Activated CD4-positive, alpha-beta T cell treated with anti-CD3 and anti-CD28 coated beads, Interleukin-2, amount 10 ng/mL, durations not matched to agents 7 days and 5 days (primary cell): ENCODE measurements around the gene CAMSAP2. TPM values are rescaled to one million over a fixed set of nuclear protein-coding genes. Genes with fewer than 3 reads are reported as not detected.

Source experiments
- CTCF ChIA-PET: fragments of 350-600 bp; sonication (Branson Sonifier 250); formaldehyde crosslinking; loops from one replicate; lab custom pipeline; 2021; ENCODE audit warnings: antibody characterized with exemption; lab: Charles Lee
- POLR2A ChIA-PET: fragments of 350-600 bp; sonication (Branson Sonifier 250); formaldehyde crosslinking; loops from one replicate; lab custom pipeline; 2021; ENCODE audit warnings: antibody characterized with exemption; lab: Charles Lee
- DNase-seq: peaks from one replicate; pipeline ENCODE4 v3.0.0-alpha.2; 2020
- H3K27ac Mint-ChIP-seq: one replicate; pipeline ENCODE4 v1.8.0; 2021; ENCODE audit warnings: mild to moderate bottlenecking, moderate library complexity, mixed read lengths
- H3K27me3 Mint-ChIP-seq: one replicate; pipeline ENCODE4 v1.8.0; 2021; ENCODE audit warnings: mixed read lengths
- H3K36me3 Mint-ChIP-seq: one replicate; pipeline ENCODE4 v1.8.0; 2021; ENCODE audit warnings: low read depth, mixed read lengths
- H3K4me1 Mint-ChIP-seq: one replicate; pipeline ENCODE4 v1.8.0; 2021; ENCODE audit warnings: mixed read lengths
- H3K4me3 Mint-ChIP-seq: one replicate; pipeline ENCODE4 v1.8.0; 2021; ENCODE audit warnings: mild to moderate bottlenecking, moderate library complexity, mixed read lengths
- H3K9me3 Mint-ChIP-seq: one replicate; pipeline ENCODE4 v1.8.0; 2021; ENCODE audit warnings: mixed read lengths
- total RNA-seq, 2 experiments: library from RNA; stranded (reverse); gene quantifications; one replicate each; pipeline ENCODE4 v1.2.3, GENCODE V29; 2021

Gene CAMSAP2
- total RNA-seq, 2 experiments from 2014 or later = 0.81 to 0.82 TPM

- Mint-ChIP-seq H3K9me3 (no peaks in the 10 kb centered on the region), H3K36me3 (no peaks in the 10 kb centered on the region), H3K27me3 (peaks cover 2% of the 10 kb centered on the region), H3K27ac (no peak overlapping the region), H3K4me1 (no peaks in the 10 kb centered on the region), H3K4me3 (no peak overlapping the region)
- no peak for DNase-seq
- ChIA-PET CTCF (no interaction called here), POLR2A (no interaction called here)
Observed at GRCh38 chr1:200837931-200838571, 99.4 kb downstream of the CAMSAP2 start.

- Mint-ChIP-seq H3K9me3 (no peaks in the 10 kb centered on the region), H3K4me3 (no peak overlapping the region), H3K36me3 (no peaks in the 10 kb centered on the region), H3K27ac (no peak overlapping the region), H3K27me3 (peaks cover 2% of the 10 kb centered on the region), H3K4me1 (no peaks in the 10 kb centered on the region)
- ChIA-PET POLR2A (no interaction called here), CTCF (no interaction called here)
- no peak for DNase-seq
Observed at GRCh38 chr1:200838676-200839445, 100.2 kb downstream of the CAMSAP2 start.

GRCh38 chr1:200845360-200845759 is 106.7 kb downstream of the CAMSAP2 start:
- DNase-seq = no peak
- Mint-ChIP-seq H3K27me3 (peaks cover 2% of the 10 kb centered on the region), H3K4me3 (no peak overlapping the region), H3K36me3 (no peaks in the 10 kb centered on the region), H3K9me3 (no peaks in the 10 kb centered on the region), H3K27ac (no peak overlapping the region), H3K4me1 (no peaks in the 10 kb centered on the region)
- CTCF ChIA-PET = no interaction called here
- POLR2A ChIA-PET = no interaction called here

- no peaks in the 10 kb centered on the region for H3K36me3 Mint-ChIP-seq
- ChIA-PET CTCF (interaction anchor here (0.6 kb wide), 1 partner anchor 20 kb away, joined by 3 read pairs; no protein-coding TSS in a partner anchor), POLR2A (no interaction called here)
- H3K27ac Mint-ChIP-seq = no peak overlapping the region
- H3K27me3 Mint-ChIP-seq = peaks cover 2% of the 10 kb centered on the region
- H3K4me3 Mint-ChIP-seq = no peak overlapping the region
- H3K9me3 Mint-ChIP-seq = no peaks in the 10 kb centered on the region
- no peaks in the 10 kb centered on the region for H3K4me1 Mint-ChIP-seq
- DNase-seq = no peak
Observed at GRCh38 chr1:200846398-200846797, 107.7 kb downstream of the CAMSAP2 start.

- Mint-ChIP-seq H3K27ac (no peak overlapping the region), H3K36me3 (no peaks in the 10 kb centered on the region), H3K27me3 (peaks cover 6% of the 10 kb centered on the region), H3K9me3 (no peaks in the 10 kb centered on the region), H3K4me1 (peaks cover 2% of the 10 kb centered on the region), H3K4me3 (no peak overlapping the region)
- CTCF ChIA-PET = no interaction called here
- DNase-seq = no peak
- POLR2A ChIA-PET = no interaction called here
Observed at GRCh38 chr1:200849430-200849829, 110.7 kb downstream of the CAMSAP2 start.

GRCh38 chr1:200850554-200850953 is 111.9 kb downstream of the CAMSAP2 start:
- no peak overlapping the region for H3K4me3 Mint-ChIP-seq
- H3K9me3 Mint-ChIP-seq = no peaks in the 10 kb centered on the region
- no peak for DNase-seq
- no peak overlapping the region for H3K27ac Mint-ChIP-seq
- no peaks in the 10 kb centered on the region for H3K36me3 Mint-ChIP-seq
- CTCF ChIA-PET = no interaction called here
- peaks cover 6% of the 10 kb centered on the region for H3K27me3 Mint-ChIP-seq
- POLR2A ChIA-PET = no interaction called here
- peaks cover 2% of the 10 kb centered on the region for H3K4me1 Mint-ChIP-seq

- Mint-ChIP-seq H3K27ac (no peak overlapping the region), H3K27me3 (peaks cover 4% of the 10 kb centered on the region), H3K4me3 (no peak overlapping the region), H3K4me1 (peaks cover 2% of the 10 kb centered on the region), H3K9me3 (no peaks in the 10 kb centered on the region), H3K36me3 (no peaks in the 10 kb centered on the region)
- ChIA-PET CTCF (interaction anchor here (1.0 kb wide), 1 partner anchor 28 kb away, joined by 3 read pairs; no protein-coding TSS in a partner anchor), POLR2A (no interaction called here)
- DNase-seq = no peak
Observed at GRCh38 chr1:200856716-200857357, 118.1 kb downstream of the CAMSAP2 start.

- H3K27me3 Mint-ChIP-seq = peaks cover 4% of the 10 kb centered on the region
- CTCF ChIA-PET = no interaction called here
- DNase-seq = no peak
- POLR2A ChIA-PET = no interaction called here
- no peaks in the 10 kb centered on the region for H3K9me3 Mint-ChIP-seq
- H3K27ac Mint-ChIP-seq = no peak overlapping the region
- no peak overlapping the region for H3K4me3 Mint-ChIP-seq
- H3K4me1 Mint-ChIP-seq = peaks cover 3% of the 10 kb centered on the region
- H3K36me3 Mint-ChIP-seq = no peaks in the 10 kb centered on the region
Observed at GRCh38 chr1:200857804-200858203, 119.1 kb downstream of the CAMSAP2 start.

- Mint-ChIP-seq H3K9me3 (no peaks in the 10 kb centered on the region), H3K4me3 (no peak overlapping the region), H3K27me3 (peaks cover 13% of the 10 kb centered on the region), H3K27ac (no peak overlapping the region), H3K36me3 (no peaks in the 10 kb centered on the region), H3K4me1 (peaks cover 11% of the 10 kb centered on the region)
- DNase-seq = no peak
- POLR2A ChIA-PET = interaction anchor here (0.6 kb wide), 1 partner anchor 216 kb away, joined by 4 read pairs; no protein-coding TSS in a partner anchor
- CTCF ChIA-PET = interaction anchor here (0.5 kb wide), 1 partner anchor 804 kb away, joined by 3 read pairs; no protein-coding TSS in a partner anchor
Observed at GRCh38 chr1:200861937-200862647, 123.4 kb downstream of the CAMSAP2 start.

GRCh38 chr1:200862713-200863415 is 124.2 kb downstream of the CAMSAP2 start:
- Mint-ChIP-seq H3K36me3 (no peaks in the 10 kb centered on the region), H3K9me3 (no peaks in the 10 kb centered on the region), H3K4me1 (peaks cover 17% of the 10 kb centered on the region), H3K4me3 (no peak overlapping the region), H3K27ac (no peak overlapping the region), H3K27me3 (peaks cover 20% of the 10 kb centered on the region)
- ChIA-PET POLR2A (no interaction called here), CTCF (interaction anchor here (0.6 kb wide), 1 partner anchor 257 kb away, joined by 3 read pairs; no protein-coding TSS in a partner anchor)
- no peak for DNase-seq

- H3K4me1 Mint-ChIP-seq = peaks cover 25% of the 10 kb centered on the region
Observed at GRCh38 chr1:200866116-200866515, 127.4 kb downstream of the CAMSAP2 start.

GRCh38 chr1:200866521-200866920 is 127.8 kb downstream of the CAMSAP2 start:
- no peak overlapping the region for H3K4me3 Mint-ChIP-seq
- H3K36me3 Mint-ChIP-seq = no peaks in the 10 kb centered on the region
- CTCF ChIA-PET = interaction anchor here (0.6 to 3.0 kb wide), 4 partner anchors 14 to 25 kb away, joined by 3 to 8 read pairs (median 4); no protein-coding TSS in a partner anchor
- H3K27ac Mint-ChIP-seq = no peak overlapping the region
- POLR2A ChIA-PET = no interaction called here
- no peak for DNase-seq
- H3K9me3 Mint-ChIP-seq = no peaks in the 10 kb centered on the region
- H3K4me1 Mint-ChIP-seq = peaks cover 25% of the 10 kb centered on the region
- H3K27me3 Mint-ChIP-seq = peaks cover 34% of the 10 kb centered on the region

More at GRCh38 chr1:200866116-200866515, 127.4 kb downstream of the CAMSAP2 start:
- Mint-ChIP-seq H3K9me3 (no peaks in the 10 kb centered on the region), H3K36me3 (no peaks in the 10 kb centered on the region), H3K4me3 (no peak overlapping the region), H3K27me3 (peaks cover 30% of the 10 kb centered on the region), H3K27ac (no peak overlapping the region)
- DNase-seq = no peak
- ChIA-PET POLR2A (no interaction called here), CTCF (interaction anchor here (0.6 to 3.0 kb wide), 4 partner anchors 14 to 25 kb away, joined by 3 to 8 read pairs (median 4); no protein-coding TSS in a partner anchor)
